HAP-1 (cell line): ENCODE data around the gene UBE2M.
A peak's percentile ranks its signal among the peaks of the same experiment; 100 is the strongest.

ENCODE experiments used
- DNase-seq, 2 experiments: peaks; one replicate each; pipeline ENCODE4 v3.0.0-alpha.2; 2016 to 2020; ENCODE audit warnings: low spot score in 2 of 2
- H3K27me3 ChIP-seq: fragments of 250-450 bp; sonication (Bioruptor Pico); 2 replicates; pipeline ENCODE4 v1.5.1; 2020; ENCODE audit warnings: low read depth, mild to moderate bottlenecking, moderate library complexity
- H3K36me3 ChIP-seq: fragments of 250-450 bp; sonication (Bioruptor Pico); replicated peaks from 2 replicates; pipeline ENCODE4 v1.5.1; 2020; ENCODE audit warnings: mild to moderate bottlenecking
- H3K4me1 ChIP-seq: fragments of 250-450 bp; sonication (Bioruptor Pico); 2 replicates; pipeline ENCODE4 v1.5.1; 2020; ENCODE audit warnings: mild to moderate bottlenecking
- H3K4me3 ChIP-seq: fragments of 250-450 bp; sonication (Bioruptor Pico); 2 replicates; pipeline ENCODE4 v1.5.1; 2020; ENCODE audit warnings: mild to moderate bottlenecking, moderate library complexity
- H3K9me3 ChIP-seq: fragments of 250-450 bp; sonication (Bioruptor Pico); 2 replicates; pipeline ENCODE4 v1.5.1; 2020; ENCODE audit warnings: mild to moderate bottlenecking, moderate library complexity
- in situ Hi-C: fragments of 300-500 bp; cut with MboI; formaldehyde crosslinking; loops from 3 replicates; pipeline ENCODE4 v1.14.3; 2020; ENCODE audit warnings: low sequenced_read_pairs, inconsistent platforms, mixed read lengths

UBE2M gene

DNA sequence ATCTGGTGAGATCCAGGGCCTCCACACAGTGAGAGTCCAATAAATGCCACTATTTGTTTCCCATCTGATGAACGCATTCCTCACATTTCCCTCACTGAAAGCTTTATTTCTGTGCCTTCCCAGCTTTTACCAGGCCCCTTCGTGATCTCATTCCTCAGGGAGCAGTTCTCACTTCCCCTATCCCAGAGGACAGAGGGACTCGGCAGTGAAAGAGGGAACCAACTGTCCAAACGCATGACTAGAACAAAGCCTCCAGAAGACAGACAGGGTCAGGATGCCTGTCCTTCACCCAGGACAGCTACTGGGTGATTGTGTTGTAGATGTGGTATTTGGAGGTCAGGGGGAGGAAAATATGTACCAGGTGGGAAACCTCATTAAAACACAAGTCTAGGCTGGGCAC lies 36.8 kb downstream of the UBE2M start:
- no peak overlapping the region for H3K4me3 ChIP-seq
- H3K36me3 ChIP-seq: peaks cover 4% of the 10 kb centered on the region
- no peak for DNase-seq
- in situ Hi-C loops: no loop called here
- H3K27me3 ChIP-seq: no peaks in the 10 kb centered on the region
- H3K9me3 ChIP-seq: no peaks in the 10 kb centered on the region
- peaks cover 11% of the 10 kb centered on the region for H3K4me1 ChIP-seq

DNA sequence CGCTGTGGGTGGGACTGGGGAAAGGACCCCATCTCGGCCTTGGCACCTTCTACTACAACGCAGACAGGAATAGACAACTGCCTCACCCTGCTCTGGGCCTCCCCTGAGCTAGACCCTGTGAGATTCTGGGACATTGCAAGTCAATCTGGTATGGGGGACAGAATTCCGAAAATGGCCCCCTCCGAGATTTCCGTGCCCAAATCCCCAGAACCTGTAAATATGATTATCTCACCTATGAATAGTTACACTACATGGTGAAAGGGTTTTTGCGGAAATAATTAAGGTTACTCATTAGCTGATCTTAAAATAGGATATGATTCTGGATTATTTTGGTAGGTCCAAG lies 38.2 kb downstream of the UBE2M start:
- Histone ChIP-seq H3K4me1 (peaks cover 11% of the 10 kb centered on the region), H3K27me3 (no peaks in the 10 kb centered on the region), H3K9me3 (no peaks in the 10 kb centered on the region), H3K4me3 (peak overlapping the region; percentile 69), H3K36me3 (peaks cover 13% of the 10 kb centered on the region)
- DNase-seq: no peak
- in situ Hi-C loops: no loop called here

DNA sequence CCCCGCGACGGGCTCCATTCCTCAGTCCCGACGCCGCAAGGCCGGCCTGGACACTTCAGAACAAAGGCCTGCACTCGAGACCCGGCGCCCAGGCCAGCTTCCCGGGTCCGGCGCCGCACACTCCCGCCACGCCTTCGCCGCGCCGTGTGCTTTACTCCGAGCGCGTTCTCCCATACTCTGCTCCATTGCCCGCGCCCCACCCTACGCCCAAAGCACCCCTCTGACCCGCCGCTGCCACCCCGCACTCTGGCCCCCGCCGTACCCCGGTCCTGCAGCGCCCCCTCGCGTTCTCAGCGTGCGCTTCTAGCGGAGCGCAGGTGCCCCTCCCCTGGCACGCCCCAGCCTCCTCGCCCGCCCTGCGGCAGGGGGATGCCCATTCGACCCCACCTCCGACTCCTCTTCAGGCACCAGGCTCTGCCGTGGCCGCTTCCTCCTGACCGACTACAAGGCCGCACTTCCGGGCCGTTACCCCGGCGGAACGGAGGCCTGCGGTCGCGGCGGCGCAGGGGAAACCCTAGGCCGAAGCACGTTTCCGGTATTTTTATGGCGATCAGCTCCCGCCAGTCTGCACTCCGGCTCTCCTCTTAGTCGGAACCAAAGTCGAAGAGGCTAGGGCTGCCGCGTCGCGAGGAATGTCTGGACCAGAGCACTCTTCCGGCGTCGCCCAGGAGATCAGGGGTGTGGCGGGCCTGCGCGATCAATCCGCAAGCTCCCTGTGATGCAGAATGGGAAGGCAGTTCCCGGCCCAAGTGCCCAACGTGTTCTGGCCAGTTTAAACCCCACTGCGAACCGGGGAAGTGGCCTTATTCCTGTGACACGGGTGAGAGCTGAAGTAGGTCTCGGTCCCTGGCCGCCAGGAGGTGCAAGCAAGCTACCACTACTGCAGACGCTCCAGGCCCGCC lies 38.8 kb downstream of the UBE2M start, which contains the start of gene ZBTB45:
ZBTB45 (minus strand) TSS at position 456 of the 902 bp plus-strand sequence. CDS start 2,137 bp downstream, outside the sequence.
- H3K27me3 ChIP-seq: no peaks in the 10 kb centered on the region
- peak within 1 kb of the TSS; percentile 69 for H3K4me3 ChIP-seq
- peaks cover 15% of the 10 kb centered on the region for H3K4me1 ChIP-seq
- peaks cover 17% of the 10 kb centered on the region for H3K36me3 ChIP-seq
- H3K9me3 ChIP-seq: no peaks in the 10 kb centered on the region
- in situ Hi-C loops: no loop called here
- peak; percentile 94 to 95 for DNase-seq

- peak; percentile 63 to 85 for DNase-seq
Observed at GRCh38 chr19:58519087-58519354, 39.4 kb downstream of the UBE2M start.

DNA sequence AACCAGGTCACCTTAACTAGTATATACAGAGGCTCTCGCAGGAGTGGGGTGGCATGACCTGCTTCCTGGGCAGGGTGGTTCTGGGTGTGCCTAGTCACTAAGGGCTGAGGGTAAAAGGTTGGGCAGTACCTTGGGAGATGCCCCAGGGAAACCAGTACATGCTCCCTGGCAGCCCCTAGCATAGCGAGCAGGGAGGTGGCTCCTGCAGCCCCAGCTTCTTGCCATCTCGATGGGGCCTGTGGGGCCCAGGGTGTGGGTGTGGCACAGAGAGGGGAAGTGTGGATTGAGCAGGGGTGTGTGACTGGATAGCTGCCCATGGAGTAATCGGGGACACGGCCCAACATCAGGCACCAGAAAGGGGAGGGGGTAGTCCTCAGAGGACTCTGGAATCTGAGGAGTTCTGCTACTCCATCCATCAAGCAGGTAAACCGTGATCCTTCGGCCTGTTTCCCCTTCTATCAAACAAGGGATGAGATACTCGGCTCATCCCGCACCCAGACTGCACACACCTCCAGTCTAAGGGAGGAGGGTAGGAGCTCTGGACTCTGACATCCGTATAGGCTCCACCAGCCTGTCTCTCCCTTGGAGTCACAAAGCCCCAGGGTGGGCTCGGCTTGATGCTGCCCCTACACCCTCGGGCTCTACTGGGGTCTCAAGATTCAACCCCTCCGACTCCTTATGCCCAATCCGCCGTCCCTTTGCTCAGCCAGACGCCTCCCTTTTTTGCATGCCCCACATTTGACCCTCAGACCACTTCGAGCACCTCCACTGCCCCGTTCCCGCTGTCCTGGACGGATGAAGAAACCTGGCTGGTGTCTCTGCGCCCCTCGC lies 39.9 kb downstream of the UBE2M start:
- peaks cover 17% of the 10 kb centered on the region for H3K36me3 ChIP-seq
- DNase-seq: no peak
- in situ Hi-C loops: no loop called here

More at GRCh38 chr19:58519087-58519354, 39.4 kb downstream of the UBE2M start:
- Histone ChIP-seq H3K4me1 (peaks cover 16% of the 10 kb centered on the region), H3K27me3 (no peaks in the 10 kb centered on the region), H3K36me3 (peaks cover 17% of the 10 kb centered on the region), H3K4me3 (peak overlapping the region; percentile 69), H3K9me3 (no peaks in the 10 kb centered on the region)
- in situ Hi-C loops: no loop called here

DNA sequence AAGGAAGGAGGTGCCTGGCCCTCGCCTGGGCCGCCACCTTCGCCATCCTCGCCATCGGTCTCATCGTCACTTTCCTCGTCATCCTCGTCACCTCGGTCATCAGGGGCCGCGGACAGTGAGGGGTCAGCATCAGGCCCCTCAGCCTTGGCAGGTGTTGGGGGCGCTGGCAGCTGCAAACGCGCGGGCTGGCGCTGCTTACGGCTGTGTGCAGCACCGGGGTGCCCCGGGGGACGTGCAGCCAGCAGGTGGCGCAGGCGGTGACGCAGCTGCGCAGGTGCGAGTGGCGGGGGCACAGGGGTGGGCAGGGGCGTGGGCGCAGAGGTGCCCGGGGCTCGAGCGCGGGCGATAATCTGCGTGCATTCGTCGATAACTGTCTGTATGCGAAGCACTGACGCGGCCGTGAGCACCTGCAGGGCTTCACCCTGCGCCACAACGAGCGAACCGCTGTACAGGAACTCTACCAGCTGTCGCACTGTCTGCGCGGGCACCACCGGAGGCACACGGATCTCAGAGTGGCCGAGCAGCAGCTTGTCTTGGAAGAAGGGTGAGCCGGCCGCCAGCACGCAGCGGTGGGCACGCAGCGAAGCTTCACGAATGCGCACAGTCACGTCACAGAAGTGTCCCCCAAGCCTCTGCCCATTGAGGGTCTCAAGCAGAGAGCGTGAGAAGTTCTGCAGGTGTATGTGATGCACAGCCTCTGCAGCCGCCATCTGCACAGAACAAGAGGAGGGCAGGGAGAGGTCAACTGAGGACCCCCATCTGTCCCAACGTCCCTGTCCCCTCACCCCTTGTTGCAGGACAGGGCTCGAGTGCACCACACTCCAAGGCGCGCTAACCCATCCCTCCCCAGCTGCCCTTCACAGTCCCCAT lies 41.2 kb downstream of the UBE2M start:
- in situ Hi-C loops: no loop called here
- Histone ChIP-seq H3K27me3 (no peaks in the 10 kb centered on the region), H3K9me3 (no peaks in the 10 kb centered on the region), H3K4me3 (no peak overlapping the region), H3K36me3 (peaks cover 20% of the 10 kb centered on the region), H3K4me1 (peaks cover 20% of the 10 kb centered on the region)
- no peak for DNase-seq

More for the DNA sequence above, 39.9 kb downstream of the UBE2M start:
- Histone ChIP-seq H3K27me3 (no peaks in the 10 kb centered on the region), H3K4me3 (peak overlapping the region; percentile 69), H3K4me1 (peaks cover 19% of the 10 kb centered on the region), H3K9me3 (no peaks in the 10 kb centered on the region)

DNA sequence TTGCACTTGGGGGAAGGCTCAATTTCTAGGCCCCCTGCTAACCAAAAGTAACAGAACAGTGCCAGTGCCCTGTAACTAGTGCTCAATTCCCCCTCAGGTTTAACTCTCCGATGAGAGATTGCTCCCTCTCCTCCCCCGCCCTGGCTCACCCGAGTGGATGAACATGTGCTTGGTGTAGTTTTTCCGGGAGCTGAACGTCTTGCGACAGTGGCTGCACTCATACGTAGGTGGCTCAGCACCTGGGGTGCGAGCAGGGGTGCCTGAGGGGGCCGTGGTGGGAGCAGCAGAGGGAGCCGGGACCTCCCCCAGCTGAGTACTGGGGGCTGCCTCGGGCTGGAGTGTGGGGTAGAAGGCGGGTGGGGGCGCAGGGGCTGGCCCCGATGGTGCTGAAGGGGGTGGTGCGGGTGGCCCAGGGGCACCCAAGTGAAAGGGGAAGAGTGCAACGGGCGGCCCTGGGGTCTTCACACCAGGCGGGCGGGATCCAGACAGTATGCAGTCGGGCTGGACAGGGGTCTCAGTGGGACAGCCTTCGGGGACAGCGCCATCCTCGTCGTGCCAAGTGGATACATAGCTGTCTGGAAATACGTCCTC lies 42.1 kb downstream of the UBE2M start:
- H3K36me3 ChIP-seq: peaks cover 20% of the 10 kb centered on the region
- no peaks in the 10 kb centered on the region for H3K9me3 ChIP-seq
- DNase-seq: no peak
- in situ Hi-C loops: no loop called here
- H3K4me3 ChIP-seq: no peak overlapping the region
- peaks cover 20% of the 10 kb centered on the region for H3K4me1 ChIP-seq
- H3K27me3 ChIP-seq: no peaks in the 10 kb centered on the region

DNA sequence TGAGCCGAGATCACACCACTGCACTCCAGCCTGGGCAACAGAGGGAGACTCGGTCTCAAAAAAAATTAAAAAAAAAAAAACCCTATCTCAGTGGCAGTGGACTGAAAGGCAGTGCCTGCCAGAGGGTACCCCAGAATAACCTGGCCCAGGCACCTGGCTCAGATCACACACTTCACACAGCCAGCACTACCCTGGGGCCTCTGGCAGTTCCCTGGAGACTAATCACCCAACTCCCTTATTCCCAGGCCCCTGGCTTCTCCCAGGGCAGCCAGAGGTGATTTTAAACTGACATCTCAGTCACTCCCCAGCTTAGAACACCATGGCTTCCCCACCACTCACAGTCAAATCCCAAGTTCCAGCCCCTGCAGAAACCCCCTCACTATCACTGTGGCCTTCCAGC lies 43.2 kb downstream of the UBE2M start:
- H3K4me3 ChIP-seq: no peak overlapping the region; the same call in 1 of the 2 replicates
- no peak for DNase-seq
- peaks cover 16% of the 10 kb centered on the region for H3K4me1 ChIP-seq
- in situ Hi-C loops: no loop called here
- no peaks in the 10 kb centered on the region for H3K9me3 ChIP-seq
- H3K36me3 ChIP-seq: peaks cover 20% of the 10 kb centered on the region
- H3K27me3 ChIP-seq: no peaks in the 10 kb centered on the region

GRCh38 chr19:58514564-58515022 lies 43.8 kb downstream of the UBE2M start:
- no peaks in the 10 kb centered on the region for H3K9me3 ChIP-seq
- H3K27me3 ChIP-seq: no peaks in the 10 kb centered on the region
- no peak for DNase-seq
- in situ Hi-C loops: no loop called here
- peak overlapping the region; percentile 44 for H3K4me3 ChIP-seq
- H3K36me3 ChIP-seq: peaks cover 20% of the 10 kb centered on the region
- peaks cover 16% of the 10 kb centered on the region for H3K4me1 ChIP-seq

GRCh38 chr19:58513694-58514563 lies 44.5 kb downstream of the UBE2M start:
- Histone ChIP-seq H3K9me3 (no peaks in the 10 kb centered on the region), H3K36me3 (peaks cover 20% of the 10 kb centered on the region), H3K27me3 (no peaks in the 10 kb centered on the region), H3K4me1 (peaks cover 16% of the 10 kb centered on the region), H3K4me3 (peak overlapping the region; percentile 44)
- in situ Hi-C loops: no loop called here
- peak; percentile 80 to 95 for DNase-seq

- in situ Hi-C loops: no loop called here
- no peak overlapping the region for H3K4me3 ChIP-seq
- H3K27me3 ChIP-seq: no peaks in the 10 kb centered on the region
- peaks cover 20% of the 10 kb centered on the region for H3K36me3 ChIP-seq
- no peaks in the 10 kb centered on the region for H3K9me3 ChIP-seq
- peaks cover 12% of the 10 kb centered on the region for H3K4me1 ChIP-seq
- no peak for DNase-seq
Observed at GRCh38 chr19:58513213-58513693, 45.2 kb downstream of the UBE2M start.
